ENCODE results near the gene RNF180. TPM values are rescaled to one million over a fixed set of nuclear protein-coding genes. Genes with fewer than 3 reads are reported as not detected.
A peak's percentile ranks its signal among the peaks of the same experiment; 100 is the strongest.

The RNF180 gene
- total RNA-seq (2022) (0.23 and 0.61 TPM in 2 replicates), Bru-seq, nascent RNA (percentile 19 among the genes with signal in this experiment), BruChase-seq, experiment 1, labeled RNA remaining after a 2-hour chase (percentile 17 among the genes with signal in this experiment), BruChase-seq, experiment 2, labeled RNA remaining after a 6-hour chase (percentile 14 among the genes with signal in this experiment)
- long read RNA-seq = 0 reads

- Histone ChIP-seq H3K4me3 (ENCODE audit: low read depth, low read length) (peak within 1 kb of the TSS; percentile 33), H3K4me1 (no peaks in the 10 kb centered on the region), H3K36me3 (ENCODE audit: control insufficient read depth, insufficient read depth, low read length) (no peaks in the 10 kb centered on the region), H3K27me3 (replicated peaks; ENCODE audit: control insufficient read depth, insufficient read depth, low read length) (peaks cover 3% of the 10 kb centered on the region), H3K9me3 (no peaks in the 10 kb centered on the region)
- BruUV-seq (replicated peaks) = no TSS peak
- Mint-ChIP-seq H3K27ac (ENCODE audit: unreplicated experiment) (no peak within 1 kb of the TSS), H3K36me3 (ENCODE audit: insufficient read depth, unreplicated experiment) (no peaks in the 10 kb centered on the region), H3K4me1 (ENCODE audit: low read depth, unreplicated experiment) (peaks cover 5% of the 10 kb centered on the region), H3K27me3 (ENCODE audit: insufficient read depth, unreplicated experiment) (peaks cover 31% of the 10 kb centered on the region), H3K4me3 (ENCODE audit: unreplicated experiment) (peak within 1 kb of the TSS; percentile 82), H3K9me3 (ENCODE audit: unreplicated experiment) (no peaks in the 10 kb centered on the region)
- no peak for TF ChIP-seq CTCF (IDR thresholded peaks at IDR 0.05; ENCODE audit: insufficient read depth in 1 of 2, low read depth in 1 of 2, low read length in 1 of 2, severe bottlenecking in 1 of 2, unreplicated experiment in 1 of 2)
- ChIA-PET POLR2A (no interaction called here), CTCF (no interaction called here)
- peak; percentile 39 to 55 for DNase-seq
- intact Hi-C loops (cut with micrococcal nuclease; ENCODE audit: unreplicated experiment) = loop anchor here (1.0 kb wide), 1 partner anchor 18 kb away; no protein-coding TSS in a partner anchor
Observed at GRCh38 chr5:64165500-64166200, at the start of gene RNF180. Gene RNF180, plus strand, starts transcription at chr5:64165843. Its CDS starts 34,965 bp downstream, at chr5:64200808.

- no peaks in the 10 kb centered on the region for H3K27me3 ChIP-seq (replicated peaks; ENCODE audit: control insufficient read depth, insufficient read depth, low read length)
- no peaks in the 10 kb centered on the region for H3K9me3 ChIP-seq
- Mint-ChIP-seq H3K27ac (ENCODE audit: unreplicated experiment) (no peak overlapping the region), H3K9me3 (ENCODE audit: unreplicated experiment) (no peaks in the 10 kb centered on the region), H3K27me3 (ENCODE audit: insufficient read depth, unreplicated experiment) (peaks cover 1% of the 10 kb centered on the region), H3K4me1 (ENCODE audit: low read depth, unreplicated experiment) (no peaks in the 10 kb centered on the region), H3K4me3 (ENCODE audit: unreplicated experiment) (no peak overlapping the region), H3K36me3 (ENCODE audit: insufficient read depth, unreplicated experiment) (no peaks in the 10 kb centered on the region)
- no peak overlapping the region for H3K4me3 ChIP-seq (ENCODE audit: low read depth, low read length)
- no peak for DNase-seq
- H3K36me3 ChIP-seq (ENCODE audit: control insufficient read depth, insufficient read depth, low read length) = no peaks in the 10 kb centered on the region
- BruUV-seq (replicated peaks) = no TSS peak
- no peaks in the 10 kb centered on the region for H3K4me1 ChIP-seq
- TF ChIP-seq CTCF (IDR thresholded peaks at IDR 0.05; ENCODE audit: insufficient read depth in 1 of 2, low read depth in 1 of 2, low read length in 1 of 2, severe bottlenecking in 1 of 2, unreplicated experiment in 1 of 2) = no peak
- intact Hi-C loops (cut with micrococcal nuclease; ENCODE audit: unreplicated experiment) = no loop called here
- CTCF ChIA-PET = no interaction called here
- POLR2A ChIA-PET = no interaction called here
Observed at GRCh38 chr5:64125521-64125920, 40.1 kb upstream of the RNF180 start.

GRCh38 chr5:64126202-64126741 is 39.4 kb upstream of the RNF180 start:
- no TSS peak for BruUV-seq (replicated peaks)
- Histone ChIP-seq H3K36me3 (ENCODE audit: control insufficient read depth, insufficient read depth, low read length) (no peaks in the 10 kb centered on the region), H3K9me3 (no peaks in the 10 kb centered on the region), H3K27me3 (replicated peaks; ENCODE audit: control insufficient read depth, insufficient read depth, low read length) (no peaks in the 10 kb centered on the region), H3K4me3 (ENCODE audit: low read depth, low read length) (no peak overlapping the region), H3K4me1 (no peaks in the 10 kb centered on the region)
- Mint-ChIP-seq H3K4me3 (ENCODE audit: unreplicated experiment) (no peak overlapping the region), H3K9me3 (ENCODE audit: unreplicated experiment) (no peaks in the 10 kb centered on the region), H3K4me1 (ENCODE audit: low read depth, unreplicated experiment) (no peaks in the 10 kb centered on the region), H3K36me3 (ENCODE audit: insufficient read depth, unreplicated experiment) (no peaks in the 10 kb centered on the region), H3K27ac (ENCODE audit: unreplicated experiment) (no peak overlapping the region), H3K27me3 (ENCODE audit: insufficient read depth, unreplicated experiment) (no peaks in the 10 kb centered on the region)
- no peak for DNase-seq
- intact Hi-C loops (cut with micrococcal nuclease; ENCODE audit: unreplicated experiment) = no loop called here
- POLR2A ChIA-PET = no interaction called here
- CTCF ChIA-PET = no interaction called here
- TF ChIP-seq CTCF (IDR thresholded peaks at IDR 0.05; ENCODE audit: insufficient read depth in 1 of 2, low read depth in 1 of 2, low read length in 1 of 2, severe bottlenecking in 1 of 2, unreplicated experiment in 1 of 2) = no peak

All from Caco-2 (cell line).